Muscle of leg (tissue), 11 donors: ENCODE data around the gene MTRFR. TPM values are rescaled to one million over a fixed set of nuclear protein-coding genes. Genes with fewer than 3 reads are reported as not detected.

Experiments
- DNase-seq: peaks from one replicate; pipeline ENCODE4 v3.0.0; 2013
- H3K27ac ChIP-seq: one replicate; pipeline ENCODE4 v1.5.1; 2013; ENCODE audit warnings: mild to moderate bottlenecking, low read length, control low read depth
- H3K27me3 ChIP-seq: one replicate; pipeline ENCODE4 v1.6.1; 2013; ENCODE audit warnings: low read length; ENCODE audit not compliant: control insufficient read depth, insufficient read depth
- H3K36me3 ChIP-seq: one replicate; pipeline ENCODE4 v1.6.1; 2013; ENCODE audit warnings: low read length; ENCODE audit not compliant: control insufficient read depth, insufficient read depth
- H3K4me1 ChIP-seq: one replicate; pipeline ENCODE4 v1.6.1; 2013; ENCODE audit warnings: low read length; ENCODE audit not compliant: control insufficient read depth, insufficient read depth
- H3K4me3 ChIP-seq: one replicate; pipeline ENCODE4 v1.5.1; 2013; ENCODE audit warnings: low read length, control low read depth
- H3K9me3 ChIP-seq: replicated peaks from 2 replicates; pipeline ENCODE4 v1.6.1; 2013; ENCODE audit warnings: low read depth, low read length; ENCODE audit not compliant: control insufficient read depth
- WGBS: methylation state at CpG from one replicate; pipeline ENCODE4 v1.1.5; 2013; ENCODE audit warnings: missing lambda C conversion rate; ENCODE audit not compliant: insufficient coverage; 5-methylcytosine and 5-hydroxymethylcytosine counted together
- polyA plus RNA-seq, 8 donors: library from polyadenylated mRNA; unstranded; fragments of 120-200 nt; gene quantifications; one replicate each; pipeline versions ENCODE4 v1.2.1 to v1.2.3, GENCODE V29; 2013; ENCODE audit warnings: inconsistent platforms in 1 of 8, low replicate concordance in 1 of 8; ENCODE audit not compliant: insufficient read length in 8 of 8, insufficient read depth in 1 of 8
- total RNA-seq: library from RNA; stranded (reverse); fragments of 120-200 nt; gene quantifications from one replicate; pipeline ENCODE4 v1.2.4, GENCODE V29; 2013

The MTRFR gene
- total and polyA plus RNA-seq, 9 donors: 9.7 to 19.4 (median 15.8) TPM

- Histone ChIP-seq H3K4me3 (peak overlapping the region; percentile 79), H3K27ac (peak overlapping the region; percentile 93), H3K4me1 (peaks cover 57% of the 10 kb centered on the region), H3K27me3 (no peaks in the 10 kb centered on the region), H3K36me3 (peaks cover 34% of the 10 kb centered on the region), H3K9me3 (no peaks in the 10 kb centered on the region)
- peak; percentile 27 for DNase-seq
- 66% methylated on average over 11 of the region's 13 CpGs for WGBS
These were observed 35.6 kb downstream of the MTRFR start for GRCh38 chr12:123268850-123269249.

- peak overlapping the region; percentile 79 for H3K4me3 ChIP-seq
- H3K4me1 ChIP-seq: peaks cover 57% of the 10 kb centered on the region
- peaks cover 30% of the 10 kb centered on the region for H3K36me3 ChIP-seq
- H3K27me3 ChIP-seq: no peaks in the 10 kb centered on the region
- DNase-seq: peak; percentile 90
- H3K27ac ChIP-seq: peak overlapping the region; percentile 93
- no peaks in the 10 kb centered on the region for H3K9me3 ChIP-seq
- 0% methylated on average over 19 of the region's 32 CpGs for WGBS
These were observed 36.2 kb downstream of the MTRFR start for GRCh38 chr12:123269395-123269892.

GRCh38 chr12:123269896-123270213 is 36.6 kb downstream of the MTRFR start:
- Histone ChIP-seq H3K4me1 (peaks cover 57% of the 10 kb centered on the region), H3K27me3 (no peaks in the 10 kb centered on the region), H3K9me3 (no peaks in the 10 kb centered on the region), H3K36me3 (peaks cover 26% of the 10 kb centered on the region), H3K27ac (peak overlapping the region; percentile 93), H3K4me3 (peak overlapping the region; percentile 79)
- 0% methylated on average over 4 of the region's 7 CpGs for WGBS
- DNase-seq: no peak

- Histone ChIP-seq H3K9me3 (no peaks in the 10 kb centered on the region), H3K4me1 (peaks cover 57% of the 10 kb centered on the region), H3K27ac (peak overlapping the region; percentile 93), H3K36me3 (peaks cover 21% of the 10 kb centered on the region), H3K4me3 (peak overlapping the region; percentile 79), H3K27me3 (no peaks in the 10 kb centered on the region)
- 0% methylated on average over 45 of the region's 51 CpGs for WGBS
- peak; percentile 68 for DNase-seq
These were observed 37.2 kb downstream of the MTRFR start for GRCh38 chr12:123270214-123271000.

- under 1% methylated on average over 105 of the region's 108 CpGs for WGBS
- DNase-seq: peak; percentile 84
- Histone ChIP-seq H3K27ac (peak overlapping the region; percentile 93), H3K9me3 (no peaks in the 10 kb centered on the region), H3K4me3 (peak overlapping the region; percentile 79), H3K36me3 (peaks cover 14% of the 10 kb centered on the region), H3K4me1 (peaks cover 52% of the 10 kb centered on the region), H3K27me3 (no peaks in the 10 kb centered on the region)
These were observed 37.9 kb downstream of the MTRFR start for GRCh38 chr12:123271001-123271668.

- Histone ChIP-seq H3K27ac (no peak overlapping the region), H3K36me3 (no peaks in the 10 kb centered on the region), H3K4me3 (no peak overlapping the region), H3K9me3 (no peaks in the 10 kb centered on the region), H3K4me1 (peaks cover 31% of the 10 kb centered on the region), H3K27me3 (no peaks in the 10 kb centered on the region)
- WGBS: 82% methylated on average over 12 of the region's 15 CpGs
- DNase-seq: no peak
These were observed 39.9 kb downstream of the MTRFR start for GRCh38 chr12:123273166-123273565.

GRCh38 chr12:123278101-123278627 is 44.9 kb downstream of the MTRFR start:
- Histone ChIP-seq H3K9me3 (no peaks in the 10 kb centered on the region), H3K4me1 (no peaks in the 10 kb centered on the region), H3K36me3 (no peaks in the 10 kb centered on the region), H3K4me3 (no peak overlapping the region), H3K27me3 (no peaks in the 10 kb centered on the region), H3K27ac (peak overlapping the region; percentile 51)
- WGBS: 100% methylated on average over 1 of the region's 2 CpGs
- DNase-seq: peak; percentile 65

GRCh38 chr12:123280971-123281370 is 47.7 kb downstream of the MTRFR start:
- H3K27me3 ChIP-seq: no peaks in the 10 kb centered on the region
- WGBS: no CpG with 5 or more reads among the region's 2 CpGs
- H3K27ac ChIP-seq: no peak overlapping the region
- DNase-seq: no peak
- no peaks in the 10 kb centered on the region for H3K9me3 ChIP-seq
- no peak overlapping the region for H3K4me3 ChIP-seq
- H3K36me3 ChIP-seq: no peaks in the 10 kb centered on the region
- H3K4me1 ChIP-seq: no peaks in the 10 kb centered on the region

- H3K36me3 ChIP-seq: no peaks in the 10 kb centered on the region
- H3K9me3 ChIP-seq: no peaks in the 10 kb centered on the region
- H3K4me1 ChIP-seq: no peaks in the 10 kb centered on the region
- no peak for DNase-seq
- WGBS: 80% methylated on average over 1 of the region's 10 CpGs
- no peaks in the 10 kb centered on the region for H3K27me3 ChIP-seq
- no peak overlapping the region for H3K4me3 ChIP-seq
- H3K27ac ChIP-seq: no peak overlapping the region
These were observed 48.9 kb downstream of the MTRFR start for GRCh38 chr12:123282111-123282510.

GRCh38 chr12:123283461-123283860 is 50.2 kb downstream of the MTRFR start:
- no peaks in the 10 kb centered on the region for H3K27me3 ChIP-seq
- H3K36me3 ChIP-seq: no peaks in the 10 kb centered on the region
- no peak overlapping the region for H3K4me3 ChIP-seq
- no peaks in the 10 kb centered on the region for H3K4me1 ChIP-seq
- WGBS: 95% methylated on average over 4 of the region's 8 CpGs
- no peak overlapping the region for H3K27ac ChIP-seq
- no peaks in the 10 kb centered on the region for H3K9me3 ChIP-seq
- no peak for DNase-seq
